ENCODE results near the gene PGAP3. TPM values are rescaled to one million over a fixed set of nuclear protein-coding genes. Genes with fewer than 3 reads are reported as not detected.

PGAP3 gene
- total RNA-seq (1 to 10 TPM; 4.5 to 7.9 (median 6.7) TPM), polyA plus RNA-seq (1 to 10 TPM; 1.4 to 4.2 (median 3.3) TPM)
- long read RNA-seq, donor 1, partial matches to known transcripts, result 2 of 9 reads
- long read RNA-seq, donor 1, other reads (novel, unspliced or antisense), result 5 of 9 reads
- long read RNA-seq, donor 2, partial matches to known transcripts, result 2 of 9 reads
- long read RNA-seq, donor 2, other reads (novel, unspliced or antisense), result 3 of 9 reads

- H3K27me3 ChIP-seq (ENCODE audit: insufficient read depth in 3 of 3, low read length in 2 of 3), result no peaks in the 10 kb centered on the region
- peak within 1 kb of the TSS; percentile 90 for H3K4me3 ChIP-seq
- peaks cover 0 to 27% of the 10 kb centered on the region in 2 donors for H3K36me3 ChIP-seq (ENCODE audit: insufficient read depth in 1 of 2, low read depth in 1 of 2)
- WGBS, 3 donors, result 2 to 3% (median 3%) methylated on average over 45 of the region's 45 CpGs
- no peaks in the 10 kb centered on the region for H3K9me3 ChIP-seq
- H3K4me1 ChIP-seq, result peaks cover 18% of the 10 kb centered on the region
- H3K27ac ChIP-seq, result peak within 1 kb of the TSS; percentile 96
- DNase-seq (peak; percentile 90 to 95), ATAC-seq (peak; percentile 96 to 97 (median 96))
- TF ChIP-seq CTCF (IDR thresholded peaks at IDR 0.05), result no peak
- intact Hi-C loops (cut with DNase I), result loop anchor here in 1 of 2 donors (5.0 kb wide), 1 partner anchor 39 kb away; no protein-coding TSS in a partner anchor
Observed at GRCh38 chr17:39687546-39688474, at the start of gene PGAP3. TSS of gene PGAP3 (minus strand) at chr17:39688057. CDS start at chr17:39688014, 43 bp downstream.

GRCh38 chr17:39737206-39737759, 49.4 kb upstream of the PGAP3 start:
- no peaks in the 10 kb centered on the region for H3K9me3 ChIP-seq
- H3K36me3 ChIP-seq (ENCODE audit: insufficient read depth in 1 of 2, low read depth in 1 of 2), result no peaks in the 10 kb centered on the region
- 51 to 73% (median 53%) methylated on average over 10 to 13 of the region's 13 CpGs for WGBS, 3 donors
- peak overlapping the region; percentile 38 for H3K4me3 ChIP-seq
- ATAC-seq (no peak), DNase-seq (no peak)
- intact Hi-C loops (cut with DNase I), result no loop called here
- no peak overlapping the region for H3K27ac ChIP-seq
- H3K27me3 ChIP-seq (ENCODE audit: insufficient read depth in 3 of 3, low read length in 2 of 3), result peaks cover 4 to 54% (median 23%) of the 10 kb centered on the region in 3 donors
- no peak for TF ChIP-seq CTCF (IDR thresholded peaks at IDR 0.05)
- peaks cover 12% of the 10 kb centered on the region for H3K4me1 ChIP-seq

GRCh38 chr17:39736319-39737165, 48.7 kb upstream of the PGAP3 start:
- DNase-seq (no peak), ATAC-seq (no peak)
- H3K4me3 ChIP-seq, result no peak overlapping the region
- H3K4me1 ChIP-seq, result peaks cover 12% of the 10 kb centered on the region
- intact Hi-C loops (cut with DNase I), result no loop called here
- 78 to 79% (median 78%) methylated on average over 10 of the region's 10 CpGs for WGBS, 3 donors
- no peak overlapping the region for H3K27ac ChIP-seq
- peaks cover 4 to 52% (median 23%) of the 10 kb centered on the region in 3 donors for H3K27me3 ChIP-seq (ENCODE audit: insufficient read depth in 3 of 3, low read length in 2 of 3)
- H3K9me3 ChIP-seq, result no peaks in the 10 kb centered on the region
- TF ChIP-seq CTCF (IDR thresholded peaks at IDR 0.05), result no peak
- H3K36me3 ChIP-seq (ENCODE audit: insufficient read depth in 1 of 2, low read depth in 1 of 2), result no peaks in the 10 kb centered on the region

- ATAC-seq (no peak), DNase-seq (no peak)
- no peak overlapping the region for H3K27ac ChIP-seq
- intact Hi-C loops (cut with DNase I), result no loop called here
- no peak for TF ChIP-seq CTCF (IDR thresholded peaks at IDR 0.05)
- no peaks in the 10 kb centered on the region for H3K9me3 ChIP-seq
- H3K4me1 ChIP-seq, result peaks cover 12% of the 10 kb centered on the region
- H3K27me3 ChIP-seq (ENCODE audit: insufficient read depth in 3 of 3, low read length in 2 of 3), result peaks cover 4 to 46% (median 20%) of the 10 kb centered on the region in 3 donors
- no peaks in the 10 kb centered on the region for H3K36me3 ChIP-seq (ENCODE audit: insufficient read depth in 1 of 2, low read depth in 1 of 2)
- no peak overlapping the region for H3K4me3 ChIP-seq
- WGBS, 3 donors, result 59 to 66% (median 64%) methylated on average over 2 of the region's 2 CpGs
Observed at GRCh38 chr17:39735882-39736281, 48.0 kb upstream of the PGAP3 start.

All from psoas muscle (tissue), 8 donors.